ENCODE measurements around the gene AMH. TPM values are rescaled to one million over a fixed set of nuclear protein-coding genes. Genes with fewer than 3 reads are reported as not detected.

AMH gene
- total and polyA plus RNA-seq, 2 of the 13 experiments (the other 11 are each of a cell fraction or from before 2014, with no cell fraction given), result 0.03 to 0.18 TPM

DNA sequence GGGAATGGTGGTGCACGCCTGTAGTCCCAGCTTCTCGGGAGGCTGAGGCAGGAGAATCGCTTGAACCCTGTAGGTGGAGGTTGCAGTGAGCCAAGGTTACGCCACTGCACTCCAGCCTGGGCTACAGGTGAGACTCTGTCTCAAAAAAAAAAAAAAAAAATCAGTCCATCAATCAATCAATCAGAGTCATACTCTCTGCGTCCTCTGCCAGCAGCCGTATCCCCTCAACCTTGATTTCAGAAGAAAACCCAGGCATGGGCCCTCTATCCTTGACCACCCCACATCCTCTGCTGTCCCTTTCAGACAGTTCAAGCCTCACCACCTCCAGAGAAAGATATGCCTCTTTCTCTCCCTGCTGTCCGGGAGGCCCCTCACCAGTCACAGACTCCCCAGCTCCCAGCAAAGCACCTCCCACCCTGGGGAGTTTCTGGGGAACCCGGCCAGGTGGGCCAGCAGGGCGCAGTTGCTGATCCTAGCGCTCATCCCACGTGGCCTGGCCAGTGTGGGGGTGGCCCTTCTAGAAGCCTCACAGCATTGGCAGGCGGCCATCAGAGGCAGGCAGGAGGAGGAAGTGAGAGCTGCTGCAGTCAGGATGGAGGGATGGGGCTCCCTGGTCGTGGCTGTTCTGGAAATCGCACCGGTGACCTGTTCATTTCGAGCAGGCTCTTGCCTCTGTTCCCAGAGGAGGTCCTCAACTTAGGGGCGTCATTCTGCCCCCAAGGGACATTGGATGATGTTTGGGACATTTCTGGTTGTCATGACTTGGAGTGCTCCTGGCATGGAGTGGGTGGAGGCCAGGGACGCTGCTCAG is 17.3 kb downstream of the AMH start (continued):
- TF ChIP-seq, protein P1, sequence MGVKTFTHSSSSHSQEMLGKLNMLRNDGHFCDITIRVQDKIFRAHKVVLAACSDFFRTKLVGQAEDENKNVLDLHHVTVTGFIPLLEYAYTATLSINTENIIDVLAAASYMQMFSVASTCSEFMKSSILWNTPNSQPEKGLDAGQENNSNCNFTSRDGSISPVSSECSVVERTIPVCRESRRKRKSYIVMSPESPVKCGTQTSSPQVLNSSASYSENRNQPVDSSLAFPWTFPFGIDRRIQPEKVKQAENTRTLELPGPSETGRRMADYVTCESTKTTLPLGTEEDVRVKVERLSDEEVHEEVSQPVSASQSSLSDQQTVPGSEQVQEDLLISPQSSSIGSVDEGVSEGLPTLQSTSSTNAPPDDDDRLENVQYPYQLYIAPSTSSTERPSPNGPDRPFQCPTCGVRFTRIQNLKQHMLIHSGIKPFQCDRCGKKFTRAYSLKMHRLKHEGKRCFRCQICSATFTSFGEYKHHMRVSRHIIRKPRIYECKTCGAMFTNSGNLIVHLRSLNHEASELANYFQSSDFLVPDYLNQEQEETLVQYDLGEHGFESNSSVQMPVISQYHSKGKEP (CRISPR knock-in tag; IDR thresholded peaks at IDR 0.05), result no peak
- TF ChIP-seq, protein P2, sequence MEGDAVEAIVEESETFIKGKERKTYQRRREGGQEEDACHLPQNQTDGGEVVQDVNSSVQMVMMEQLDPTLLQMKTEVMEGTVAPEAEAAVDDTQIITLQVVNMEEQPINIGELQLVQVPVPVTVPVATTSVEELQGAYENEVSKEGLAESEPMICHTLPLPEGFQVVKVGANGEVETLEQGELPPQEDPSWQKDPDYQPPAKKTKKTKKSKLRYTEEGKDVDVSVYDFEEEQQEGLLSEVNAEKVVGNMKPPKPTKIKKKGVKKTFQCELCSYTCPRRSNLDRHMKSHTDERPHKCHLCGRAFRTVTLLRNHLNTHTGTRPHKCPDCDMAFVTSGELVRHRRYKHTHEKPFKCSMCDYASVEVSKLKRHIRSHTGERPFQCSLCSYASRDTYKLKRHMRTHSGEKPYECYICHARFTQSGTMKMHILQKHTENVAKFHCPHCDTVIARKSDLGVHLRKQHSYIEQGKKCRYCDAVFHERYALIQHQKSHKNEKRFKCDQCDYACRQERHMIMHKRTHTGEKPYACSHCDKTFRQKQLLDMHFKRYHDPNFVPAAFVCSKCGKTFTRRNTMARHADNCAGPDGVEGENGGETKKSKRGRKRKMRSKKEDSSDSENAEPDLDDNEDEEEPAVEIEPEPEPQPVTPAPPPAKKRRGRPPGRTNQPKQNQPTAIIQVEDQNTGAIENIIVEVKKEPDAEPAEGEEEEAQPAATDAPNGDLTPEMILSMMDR (CRISPR knock-in tag; IDR thresholded peaks at IDR 0.05), result peak; percentile 23
- TF ChIP-seq, protein P3, sequence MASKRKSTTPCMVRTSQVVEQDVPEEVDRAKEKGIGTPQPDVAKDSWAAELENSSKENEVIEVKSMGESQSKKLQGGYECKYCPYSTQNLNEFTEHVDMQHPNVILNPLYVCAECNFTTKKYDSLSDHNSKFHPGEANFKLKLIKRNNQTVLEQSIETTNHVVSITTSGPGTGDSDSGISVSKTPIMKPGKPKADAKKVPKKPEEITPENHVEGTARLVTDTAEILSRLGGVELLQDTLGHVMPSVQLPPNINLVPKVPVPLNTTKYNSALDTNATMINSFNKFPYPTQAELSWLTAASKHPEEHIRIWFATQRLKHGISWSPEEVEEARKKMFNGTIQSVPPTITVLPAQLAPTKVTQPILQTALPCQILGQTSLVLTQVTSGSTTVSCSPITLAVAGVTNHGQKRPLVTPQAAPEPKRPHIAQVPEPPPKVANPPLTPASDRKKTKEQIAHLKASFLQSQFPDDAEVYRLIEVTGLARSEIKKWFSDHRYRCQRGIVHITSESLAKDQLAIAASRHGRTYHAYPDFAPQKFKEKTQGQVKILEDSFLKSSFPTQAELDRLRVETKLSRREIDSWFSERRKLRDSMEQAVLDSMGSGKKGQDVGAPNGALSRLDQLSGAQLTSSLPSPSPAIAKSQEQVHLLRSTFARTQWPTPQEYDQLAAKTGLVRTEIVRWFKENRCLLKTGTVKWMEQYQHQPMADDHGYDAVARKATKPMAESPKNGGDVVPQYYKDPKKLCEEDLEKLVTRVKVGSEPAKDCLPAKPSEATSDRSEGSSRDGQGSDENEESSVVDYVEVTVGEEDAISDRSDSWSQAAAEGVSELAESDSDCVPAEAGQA (IDR thresholded peaks at IDR 0.05; ENCODE audit: low read depth), result no peak
- TF ChIP-seq, protein P3 (CRISPR knock-in tag; IDR thresholded peaks at IDR 0.05; ENCODE audit: borderline replicate concordance), result no peak
- peak; percentile 43; the same call in 1 of the 2 replicates for TF ChIP-seq KAT8 (CRISPR knock-in tag; IDR thresholded peaks at IDR 0.05)
- TF ChIP-seq GPN1 (CRISPR knock-in tag; IDR thresholded peaks at IDR 0.05; ENCODE audit: borderline replicate concordance), result no peak
- peak in 1 of 2 experiments; percentile 45; a peak in 1 of 4 replicates for TF ChIP-seq KLF16 (CRISPR knock-in tag; IDR thresholded peaks at IDR 0.05)
- TF ChIP-seq HMGXB4 (CRISPR knock-in tag; IDR thresholded peaks at IDR 0.05; ENCODE audit: borderline replicate concordance in 1 of 2, low read depth in 1 of 2), result peak in 1 of 2 experiments; percentile 26; a peak in 1 of 4 replicates
- TF ChIP-seq CREB1 (IDR thresholded peaks at IDR 0.05), result no peak
- TF ChIP-seq CREB1 (CRISPR knock-in tag; IDR thresholded peaks at IDR 0.05), result no peak
- no peak for TF ChIP-seq ZNF101 (CRISPR knock-in tag; IDR thresholded peaks at IDR 0.05; ENCODE audit: borderline replicate concordance, low read depth)
- TF ChIP-seq ZNF724P (CRISPR knock-in tag; IDR thresholded peaks at IDR 0.05; ENCODE audit: borderline replicate concordance), result no peak
- no peak for TF ChIP-seq SALL2 (CRISPR knock-in tag; IDR thresholded peaks at IDR 0.05)
- no peak for TF ChIP-seq RBAK (CRISPR knock-in tag; IDR thresholded peaks at IDR 0.05)
- TF ChIP-seq, protein P4, sequence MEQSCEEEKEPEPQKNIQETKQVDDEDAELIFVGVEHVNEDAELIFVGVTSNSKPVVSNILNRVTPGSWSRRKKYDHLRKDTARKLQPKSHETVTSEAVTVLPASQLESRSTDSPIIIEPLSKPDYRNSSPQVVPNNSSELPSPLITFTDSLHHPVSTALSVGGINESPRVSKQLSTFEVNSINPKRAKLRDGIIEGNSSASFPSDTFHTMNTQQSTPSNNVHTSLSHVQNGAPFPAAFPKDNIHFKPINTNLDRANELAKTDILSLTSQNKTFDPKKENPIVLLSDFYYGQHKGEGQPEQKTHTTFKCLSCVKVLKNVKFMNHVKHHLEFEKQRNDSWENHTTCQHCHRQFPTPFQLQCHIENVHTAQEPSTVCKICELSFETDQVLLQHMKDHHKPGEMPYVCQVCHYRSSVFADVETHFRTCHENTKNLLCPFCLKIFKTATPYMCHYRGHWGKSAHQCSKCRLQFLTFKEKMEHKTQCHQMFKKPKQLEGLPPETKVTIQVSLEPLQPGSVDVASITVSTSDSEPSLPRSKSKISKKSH (CRISPR knock-in tag; IDR thresholded peaks at IDR 0.05; ENCODE audit: borderline replicate concordance), result peak; percentile 54; the same call in 1 of the 2 replicates

Measured in HepG2 (cell line).